HG02981 (cell line): ENCODE results near the gene DEAF1.

Experiments
- ATAC-seq: cut with Tn5 transposase; IDR thresholded peaks from one replicate; pipeline ENCODE4 v1.9.1; 2021; ENCODE audit warnings: mild to moderate bottlenecking, moderate library complexity; ENCODE audit not compliant: unreplicated experiment

DEAF1 gene

GRCh38 chr11:614623-615503, 80.2 kb downstream of the DEAF1 start:
- no peak for ATAC-seq

DNA sequence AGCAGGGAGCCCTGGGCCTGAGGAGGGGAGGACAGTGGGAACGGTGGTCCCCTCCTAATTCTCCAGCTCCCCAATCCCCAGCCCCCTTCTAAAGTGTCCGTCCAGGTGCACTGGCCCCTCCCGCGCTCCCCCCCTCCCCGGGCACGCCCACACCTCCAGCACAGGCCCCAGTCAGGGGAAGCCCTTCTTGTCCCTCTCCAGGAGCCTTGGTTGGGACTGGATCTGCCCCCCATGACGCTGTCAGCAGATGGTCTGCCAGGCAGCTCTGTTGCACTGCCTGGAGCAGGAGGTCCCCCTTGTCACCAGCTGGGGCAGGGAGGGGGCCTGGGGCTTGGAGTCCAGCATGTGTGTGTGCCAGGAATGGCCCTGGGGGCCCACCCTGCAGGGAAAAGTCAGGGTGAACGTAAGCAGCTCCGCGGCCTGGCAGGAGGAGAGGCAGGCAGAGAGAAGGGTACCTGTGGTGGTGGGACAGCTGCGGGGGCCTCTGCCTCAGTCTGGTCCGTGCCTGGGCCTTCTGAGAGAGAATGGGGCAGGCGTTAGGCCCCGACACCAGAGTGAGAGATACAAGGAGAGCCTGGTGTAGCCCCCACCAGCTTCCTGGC, 80.9 kb downstream of the DEAF1 start:
- ATAC-seq, result no peak

- no peak for ATAC-seq
These were observed 81.6 kb downstream of the DEAF1 start for GRCh38 chr11:613369-613968.

DNA sequence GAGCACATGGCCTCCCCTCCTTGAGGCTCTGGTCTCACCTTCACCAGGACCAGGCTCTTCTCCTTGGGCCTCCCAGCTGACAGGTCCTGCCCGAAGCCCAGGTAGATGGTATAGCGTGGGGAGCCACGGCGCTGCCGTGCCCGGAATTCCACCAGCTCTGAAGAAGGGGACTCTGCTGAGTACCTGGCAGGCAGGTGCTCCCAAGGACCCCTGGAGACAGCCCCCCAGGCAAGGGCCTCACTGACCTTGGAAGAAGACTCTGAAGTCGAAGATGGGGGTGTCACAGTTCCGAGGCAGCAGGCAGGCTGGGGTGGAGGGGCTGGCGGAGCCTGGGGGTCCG, 82.1 kb downstream of the DEAF1 start:
- no peak for ATAC-seq

DNA sequence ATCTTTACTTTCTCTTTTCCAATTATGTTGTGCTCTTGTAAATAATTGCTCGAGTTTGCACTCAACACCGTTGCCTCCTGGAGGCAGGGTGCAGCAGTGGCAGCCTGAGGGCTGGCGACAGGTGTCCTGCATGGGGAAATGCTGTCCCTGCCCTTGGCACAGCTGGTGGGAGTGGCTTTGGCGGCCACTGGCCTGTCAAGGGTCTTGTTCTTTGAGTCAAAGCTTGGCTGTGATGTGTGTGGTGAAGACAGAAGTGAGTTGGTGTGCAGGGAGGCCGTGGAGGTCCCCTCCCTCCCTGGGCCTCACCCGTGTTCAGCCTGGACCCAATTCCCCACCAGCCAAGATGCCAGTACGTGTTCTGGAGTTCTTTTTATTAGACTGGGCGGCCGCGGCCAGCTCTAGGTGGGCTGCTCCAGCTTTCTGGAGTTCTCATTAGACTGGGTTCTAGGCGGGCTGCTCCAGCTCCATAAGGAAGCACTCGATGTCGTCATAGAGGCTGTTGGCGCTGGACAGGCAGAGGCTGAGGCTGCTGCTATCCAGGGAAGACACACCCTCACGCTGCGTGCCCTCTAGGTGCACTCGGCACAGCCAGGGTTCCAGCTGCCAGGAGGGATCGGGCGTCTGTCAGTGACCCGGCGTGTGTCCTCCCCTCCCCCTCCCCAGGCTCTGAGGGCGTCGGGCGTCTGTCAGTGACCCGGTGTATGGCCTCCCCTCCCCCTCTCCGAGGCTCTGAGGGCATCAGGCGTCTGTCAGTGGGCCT, 82.6 kb downstream of the DEAF1 start:
- no peak for ATAC-seq

DNA sequence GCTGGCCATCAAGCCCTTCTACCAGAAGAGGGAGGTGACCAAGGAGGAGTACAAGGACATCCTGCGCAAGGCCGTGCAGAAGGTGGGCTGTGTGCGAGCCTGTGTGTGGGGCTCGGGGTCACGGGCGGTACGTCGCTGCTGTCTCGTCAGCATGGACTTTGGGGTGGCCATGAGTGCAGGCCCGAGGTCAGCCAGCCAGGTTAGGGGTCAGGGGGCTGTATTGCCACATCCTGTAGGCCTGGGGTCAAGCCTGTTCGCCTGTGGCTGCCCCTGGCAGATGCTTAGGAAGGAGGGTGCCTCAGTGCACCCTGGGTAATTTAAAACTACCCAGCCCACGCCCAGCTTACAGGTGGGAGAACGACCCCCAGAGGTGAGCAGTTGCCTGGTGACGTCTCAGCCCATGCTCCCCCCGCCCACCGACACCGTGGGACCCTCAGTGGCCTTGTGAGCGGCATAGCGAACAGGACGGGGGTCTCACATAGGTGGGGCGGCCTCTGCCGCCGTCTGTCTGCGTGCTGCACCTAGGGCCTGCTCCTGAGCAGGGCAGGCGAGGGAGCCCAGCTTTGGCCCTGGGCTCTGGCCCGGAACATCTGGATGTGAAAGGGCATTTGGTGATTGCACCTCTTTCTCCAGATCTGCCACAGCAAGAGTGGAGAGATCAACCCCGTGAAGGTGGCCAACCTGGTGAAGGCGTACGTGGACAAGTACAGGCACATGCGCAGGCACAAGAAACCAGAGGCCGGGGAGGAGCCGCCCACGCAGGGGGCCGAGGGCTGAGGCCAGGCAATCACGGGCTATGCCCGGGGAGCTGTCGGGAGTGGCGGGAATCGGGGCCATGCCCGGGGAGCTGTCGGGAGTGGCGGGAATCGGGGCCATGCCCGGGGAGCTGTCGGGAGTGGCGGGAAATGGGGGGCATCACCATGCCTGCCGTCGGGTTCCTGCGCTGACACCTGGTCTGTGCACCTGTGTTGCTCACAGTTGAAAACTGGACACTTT, 83.7 kb downstream of the DEAF1 start:
- no peak for ATAC-seq

DNA sequence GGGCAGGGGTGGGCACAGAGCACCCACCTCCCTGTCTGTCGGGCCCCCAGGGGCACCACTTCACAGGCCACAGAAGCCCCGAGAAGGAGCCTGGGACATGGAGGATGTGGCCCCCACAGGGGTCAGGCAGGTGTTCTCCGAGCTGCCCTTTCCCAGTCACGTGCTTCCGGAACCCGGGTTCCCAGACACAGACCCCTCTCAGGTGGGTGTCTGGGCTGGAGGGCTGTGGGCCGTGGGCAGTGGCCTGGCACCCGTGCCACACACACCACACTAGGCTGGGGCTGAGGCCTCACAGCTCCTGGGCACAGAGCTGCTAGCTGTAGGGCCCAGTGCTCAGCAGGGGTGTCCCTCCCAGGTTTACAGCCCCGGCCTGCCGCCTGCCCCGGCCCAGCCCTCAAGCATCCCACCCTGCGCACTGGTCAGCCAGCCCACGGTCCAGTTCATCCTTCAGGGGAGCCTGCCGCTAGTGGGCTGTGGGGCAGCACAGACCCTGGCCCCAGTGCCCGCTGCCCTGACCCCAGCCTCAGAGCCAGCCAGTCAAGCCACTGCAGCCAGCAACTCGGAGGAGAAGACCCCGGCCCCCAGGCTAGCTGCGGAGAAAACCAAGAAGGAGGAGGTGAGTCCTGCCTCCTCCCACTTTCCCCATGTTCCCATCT, 84.7 kb downstream of the DEAF1 start:
- ATAC-seq, result no peak

- ATAC-seq, result no peak
These were observed 85.6 kb downstream of the DEAF1 start for GRCh38 chr11:609341-609811.

GRCh38 chr11:608791-609251, 86.2 kb downstream of the DEAF1 start:
- ATAC-seq, result no peak

DNA sequence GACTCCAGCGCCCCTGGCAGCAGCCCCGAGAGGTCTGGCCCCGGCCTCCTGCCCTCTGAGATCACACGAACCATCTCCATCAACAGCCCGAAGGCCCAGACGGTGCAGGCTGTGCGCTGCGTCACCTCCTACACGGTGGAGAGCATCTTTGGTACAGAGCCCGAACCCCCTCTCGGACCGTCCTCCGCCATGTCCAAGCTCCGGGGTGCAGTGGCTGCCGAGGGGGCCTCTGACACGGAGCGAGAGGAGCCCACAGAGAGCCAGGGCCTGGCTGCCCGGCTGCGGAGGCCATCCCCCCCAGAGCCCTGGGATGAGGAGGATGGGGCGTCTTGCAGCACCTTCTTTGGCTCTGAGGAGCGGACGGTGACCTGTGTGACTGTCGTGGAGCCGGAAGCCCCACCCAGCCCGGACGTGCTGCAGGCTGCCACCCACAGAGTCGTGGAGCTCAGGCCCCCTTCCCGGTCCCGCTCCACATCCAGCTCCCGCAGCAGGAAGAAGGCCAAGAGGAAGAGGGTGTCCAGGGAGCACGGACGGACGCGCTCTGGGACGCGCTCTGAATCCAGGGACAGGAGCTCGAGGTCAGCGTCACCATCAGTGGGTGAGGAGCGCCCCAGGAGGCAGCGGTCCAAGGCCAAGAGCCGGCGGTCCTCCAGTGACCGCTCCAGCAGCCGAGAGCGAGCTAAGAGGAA, 86.9 kb downstream of the DEAF1 start:
- ATAC-seq, result no peak

- ATAC-seq, result no peak
These were observed 87.8 kb downstream of the DEAF1 start for GRCh38 chr11:607020-607780.

GRCh38 chr11:606245-606644, 88.8 kb downstream of the DEAF1 start:
- no peak for ATAC-seq

DNA sequence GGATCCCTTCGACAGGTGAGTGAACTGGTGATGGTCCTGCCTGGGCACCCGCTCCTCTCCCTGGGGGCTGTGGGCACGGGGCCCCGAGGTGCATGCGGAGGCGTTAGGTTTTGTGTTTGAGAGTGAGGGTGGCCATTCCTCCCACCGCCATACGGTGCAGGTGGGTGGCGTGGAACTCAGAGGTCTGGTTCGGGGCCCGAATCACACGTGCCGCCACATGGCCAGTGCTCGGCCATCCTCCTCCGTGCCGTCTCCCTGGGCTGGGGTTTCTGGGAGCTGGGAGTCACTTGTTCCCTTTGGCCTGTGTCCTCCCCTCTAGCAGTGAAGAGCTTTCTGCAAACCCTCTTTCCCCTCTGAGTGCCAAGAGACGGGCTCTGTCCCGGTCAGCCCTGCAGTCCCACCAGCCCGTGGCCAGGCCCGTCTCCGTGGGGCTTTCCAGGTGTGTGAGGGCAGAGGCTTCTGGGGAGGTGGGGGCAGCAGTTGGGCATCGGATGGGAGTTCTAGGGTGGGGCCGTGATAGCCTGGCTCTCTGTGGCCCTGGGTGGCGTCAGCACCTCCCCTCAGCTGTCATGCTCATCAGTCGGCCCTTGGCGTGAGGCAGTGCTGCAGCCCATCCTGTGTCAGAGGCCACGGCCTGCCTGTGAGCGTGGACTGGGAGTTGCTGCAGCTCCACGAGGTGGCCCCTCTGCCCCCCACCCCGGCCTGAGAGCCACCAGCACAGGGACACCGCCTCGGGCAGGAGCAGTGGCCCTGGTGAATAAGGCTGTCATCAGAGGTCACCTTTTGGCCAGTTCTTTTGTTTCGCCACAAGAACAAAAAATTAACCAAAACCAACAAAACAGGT, 89.5 kb downstream of the DEAF1 start:
- no peak for ATAC-seq

- ATAC-seq, result no peak
These were observed 91.9 kb downstream of the DEAF1 start for GRCh38 chr11:603154-603553.

- ATAC-seq, result no peak
These were observed 93.3 kb downstream of the DEAF1 start for GRCh38 chr11:601573-602245.

GRCh38 chr11:598005-598680, 96.9 kb downstream of the DEAF1 start:
- no peak for ATAC-seq
